ENCODE data around the gene CMTM4. TPM values are rescaled to one million over a fixed set of nuclear protein-coding genes. Genes with fewer than 3 reads are reported as not detected.
"Not testable (repeated sequence)": the region's sequence is repeated elsewhere in the genome, so short reads cannot be mapped to it uniquely, and the experiment has no call there.

Gene CMTM4
- total RNA-seq, 1 donor from 2014 or later: 82.3 TPM

DNA sequence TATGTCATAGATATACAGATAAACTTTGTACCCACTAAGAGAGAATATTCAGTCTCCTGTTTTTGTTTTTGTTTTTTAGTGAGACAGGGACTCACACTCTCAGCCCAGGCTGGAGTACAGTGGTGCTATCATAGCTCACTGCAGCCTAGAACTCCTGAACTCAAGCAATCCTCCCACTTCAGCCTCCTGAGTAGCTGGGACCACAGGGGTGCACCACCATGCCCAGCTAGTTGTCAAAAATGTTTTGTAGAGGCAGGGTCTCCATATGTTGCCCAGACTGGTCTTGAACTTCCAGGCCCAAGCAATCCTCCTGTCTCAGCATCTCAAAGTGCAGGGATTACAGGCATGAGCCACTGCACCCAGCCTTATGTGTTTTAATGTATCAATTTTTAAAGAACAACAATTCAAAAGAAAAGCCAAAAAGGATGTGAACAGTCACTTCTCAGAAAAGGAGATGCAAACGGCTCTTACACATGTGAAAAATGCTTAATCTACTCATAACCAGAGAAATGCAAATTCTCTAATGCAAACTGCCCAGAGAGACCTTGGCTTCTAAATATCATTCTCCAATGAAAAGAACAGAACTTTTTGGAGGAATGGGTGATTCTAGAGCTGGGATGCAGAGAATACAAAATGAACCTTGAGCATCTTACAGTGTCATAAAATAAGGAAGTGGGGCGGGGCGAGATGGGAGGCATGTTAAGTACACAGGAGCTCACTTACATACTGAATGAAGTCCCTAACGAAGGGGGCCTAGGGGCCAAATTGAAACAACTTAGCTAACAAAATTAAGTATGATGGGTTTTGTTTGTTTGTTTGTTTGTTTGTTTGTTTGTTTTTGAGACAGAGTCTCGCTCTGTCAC is 99.3 kb downstream of the CMTM4 start:
- Mint-ChIP-seq H3K27me3 (no peaks in the 10 kb centered on the region), H3K4me1 (ENCODE audit: low read depth) (peaks cover 1% of the 10 kb centered on the region)

DNA sequence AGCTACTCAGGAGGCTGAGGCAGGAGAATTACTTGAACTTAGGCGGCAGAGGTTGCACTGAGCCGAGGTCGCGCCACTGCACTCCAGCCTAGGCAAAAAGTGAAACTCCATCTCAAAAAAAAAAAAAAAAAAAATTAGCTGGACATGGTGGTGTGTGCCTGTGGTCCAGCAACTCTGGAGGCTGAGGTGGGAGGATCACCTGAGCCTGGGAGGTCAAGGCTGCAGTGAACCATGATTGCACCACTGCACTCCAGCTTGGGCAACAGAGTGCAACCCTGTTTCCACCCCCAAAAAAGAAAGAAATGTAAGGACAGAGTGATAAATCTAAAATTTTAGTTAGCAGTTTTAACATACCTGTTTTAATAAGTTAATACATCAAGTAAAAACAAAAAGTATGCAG is 100.0 kb downstream of the CMTM4 start:
- H3K36me3 Mint-ChIP-seq (ENCODE audit: insufficient read depth); H3K27ac Mint-ChIP-seq; DNase-seq (ENCODE audit: low spot score, unreplicated experiment); H3K9me3 Mint-ChIP-seq (ENCODE audit: low read depth); H3K4me1 Mint-ChIP-seq (ENCODE audit: low read depth); H3K27me3 Mint-ChIP-seq; H3K4me3 Mint-ChIP-seq (ENCODE audit: low read depth): not testable (repeated sequence)

More for the DNA sequence above, 99.3 kb downstream of the CMTM4 start:
- no peaks in the 10 kb centered on the region for H3K9me3 Mint-ChIP-seq (ENCODE audit: low read depth)
- H3K27ac Mint-ChIP-seq: no peak overlapping the region
- H3K4me3 Mint-ChIP-seq (ENCODE audit: low read depth): no peak overlapping the region
- TF ChIP-seq, protein P1, sequence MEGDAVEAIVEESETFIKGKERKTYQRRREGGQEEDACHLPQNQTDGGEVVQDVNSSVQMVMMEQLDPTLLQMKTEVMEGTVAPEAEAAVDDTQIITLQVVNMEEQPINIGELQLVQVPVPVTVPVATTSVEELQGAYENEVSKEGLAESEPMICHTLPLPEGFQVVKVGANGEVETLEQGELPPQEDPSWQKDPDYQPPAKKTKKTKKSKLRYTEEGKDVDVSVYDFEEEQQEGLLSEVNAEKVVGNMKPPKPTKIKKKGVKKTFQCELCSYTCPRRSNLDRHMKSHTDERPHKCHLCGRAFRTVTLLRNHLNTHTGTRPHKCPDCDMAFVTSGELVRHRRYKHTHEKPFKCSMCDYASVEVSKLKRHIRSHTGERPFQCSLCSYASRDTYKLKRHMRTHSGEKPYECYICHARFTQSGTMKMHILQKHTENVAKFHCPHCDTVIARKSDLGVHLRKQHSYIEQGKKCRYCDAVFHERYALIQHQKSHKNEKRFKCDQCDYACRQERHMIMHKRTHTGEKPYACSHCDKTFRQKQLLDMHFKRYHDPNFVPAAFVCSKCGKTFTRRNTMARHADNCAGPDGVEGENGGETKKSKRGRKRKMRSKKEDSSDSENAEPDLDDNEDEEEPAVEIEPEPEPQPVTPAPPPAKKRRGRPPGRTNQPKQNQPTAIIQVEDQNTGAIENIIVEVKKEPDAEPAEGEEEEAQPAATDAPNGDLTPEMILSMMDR (IDR thresholded peaks at IDR 0.05; ENCODE audit: unreplicated experiment): no peak
- H3K36me3 Mint-ChIP-seq (ENCODE audit: insufficient read depth): no peaks in the 10 kb centered on the region
- DNase-seq (ENCODE audit: low spot score, unreplicated experiment): no peak

DNA sequence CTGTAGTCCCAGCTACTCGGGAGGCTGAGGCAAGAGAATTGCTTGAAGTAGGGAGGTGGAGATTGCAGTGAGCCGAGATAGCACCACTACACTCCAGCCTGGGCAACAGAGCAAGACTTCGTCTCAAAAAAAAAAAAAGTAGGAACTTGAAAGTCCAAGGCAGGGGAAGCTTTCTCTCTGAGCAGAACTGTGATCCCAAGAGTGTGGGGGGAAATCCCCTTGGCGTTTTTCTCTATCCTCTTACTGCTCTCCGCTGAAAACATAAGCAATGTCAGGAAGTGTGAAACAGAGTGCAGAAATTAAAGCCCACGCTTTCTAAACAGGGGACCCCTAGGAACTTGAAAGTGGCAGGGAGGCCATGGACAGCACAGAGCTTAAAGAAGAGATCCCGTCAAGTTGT is 101.8 kb downstream of the CMTM4 start:
- H3K27me3 Mint-ChIP-seq: no peaks in the 10 kb centered on the region
- H3K9me3 Mint-ChIP-seq (ENCODE audit: low read depth): no peaks in the 10 kb centered on the region
- no peaks in the 10 kb centered on the region for H3K36me3 Mint-ChIP-seq (ENCODE audit: insufficient read depth)
- H3K4me1 Mint-ChIP-seq (ENCODE audit: low read depth): no peaks in the 10 kb centered on the region
- no peak overlapping the region for H3K27ac Mint-ChIP-seq
- no peak for DNase-seq (ENCODE audit: low spot score, unreplicated experiment)
- no peak overlapping the region for H3K4me3 Mint-ChIP-seq (ENCODE audit: low read depth)
- TF ChIP-seq, protein P1 (IDR thresholded peaks at IDR 0.05; ENCODE audit: unreplicated experiment): no peak

DNA sequence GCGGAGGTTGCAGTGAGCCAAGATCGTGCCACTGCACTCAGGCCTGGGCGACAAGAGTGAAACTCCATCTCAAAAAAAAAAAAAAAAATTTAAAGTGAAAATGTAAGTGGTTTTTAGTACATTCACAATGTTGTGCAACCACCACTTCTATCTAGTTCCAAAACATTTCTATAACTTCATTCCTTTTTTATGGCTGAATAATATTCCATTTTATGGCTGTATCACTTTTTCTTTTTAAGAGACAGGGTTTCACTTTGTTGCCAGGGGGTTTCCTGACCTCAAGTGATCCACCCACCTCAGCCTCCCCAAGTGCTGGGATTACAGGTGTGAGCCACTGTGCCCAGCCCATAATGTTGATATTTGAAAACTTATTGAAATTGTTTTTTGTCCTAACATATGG is 103.7 kb downstream of the CMTM4 start:
- H3K27ac Mint-ChIP-seq: no peak overlapping the region
- H3K36me3 Mint-ChIP-seq (ENCODE audit: insufficient read depth): no peaks in the 10 kb centered on the region
- H3K9me3 Mint-ChIP-seq (ENCODE audit: low read depth): no peaks in the 10 kb centered on the region
- no peaks in the 10 kb centered on the region for H3K4me1 Mint-ChIP-seq (ENCODE audit: low read depth)
- no peak for DNase-seq (ENCODE audit: low spot score, unreplicated experiment)
- no peak overlapping the region for H3K4me3 Mint-ChIP-seq (ENCODE audit: low read depth)
- H3K27me3 Mint-ChIP-seq: no peaks in the 10 kb centered on the region
- TF ChIP-seq, protein P1 (IDR thresholded peaks at IDR 0.05; ENCODE audit: unreplicated experiment): no peak

DNA sequence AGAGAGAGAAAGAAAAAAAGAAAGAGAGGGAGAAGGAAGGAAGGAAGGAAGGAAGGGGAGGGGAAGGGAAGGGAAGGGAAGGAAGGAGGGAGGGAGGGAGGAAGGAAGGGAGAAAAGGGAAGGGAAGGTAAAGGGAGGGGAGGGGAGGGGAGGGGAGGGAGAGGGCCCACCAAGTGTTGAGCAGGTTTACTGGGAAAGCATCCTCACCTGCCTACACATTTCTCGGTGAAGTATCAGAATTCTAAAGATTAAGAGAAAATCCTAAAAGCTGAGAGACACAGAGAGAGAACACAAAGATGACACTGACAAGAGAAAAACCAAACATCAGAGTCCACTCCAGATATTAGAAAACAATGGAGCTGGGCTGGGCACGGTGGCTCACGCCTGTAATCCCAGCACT is 104.3 kb downstream of the CMTM4 start:
- TF ChIP-seq, protein P1 (IDR thresholded peaks at IDR 0.05; ENCODE audit: unreplicated experiment): no peak
- Mint-ChIP-seq H3K36me3 (ENCODE audit: insufficient read depth) (no peaks in the 10 kb centered on the region), H3K9me3 (ENCODE audit: low read depth) (no peaks in the 10 kb centered on the region), H3K27me3 (no peaks in the 10 kb centered on the region), H3K27ac (no peak overlapping the region), H3K4me1 (ENCODE audit: low read depth) (no peaks in the 10 kb centered on the region), H3K4me3 (ENCODE audit: low read depth) (no peak overlapping the region)
- DNase-seq (ENCODE audit: low spot score, unreplicated experiment): no peak

DNA sequence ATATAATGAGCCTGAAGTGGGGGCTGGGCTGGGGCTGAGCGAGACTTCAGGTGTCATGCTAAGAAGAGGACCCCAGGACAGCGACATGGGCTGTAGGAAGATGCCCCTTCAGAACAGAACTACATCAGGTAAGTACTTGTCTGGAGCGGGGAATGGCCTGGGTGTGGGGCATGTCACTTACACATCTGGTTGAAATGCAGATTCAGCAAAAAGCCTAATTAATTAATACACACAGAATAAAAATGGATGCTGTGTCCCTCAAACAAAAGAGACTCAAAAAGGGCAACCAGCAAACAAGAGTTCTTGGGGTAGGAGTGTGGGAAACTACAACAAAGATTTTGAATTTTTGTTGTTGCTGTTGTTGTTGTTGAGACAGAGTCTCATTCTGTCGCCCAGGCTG is 105.5 kb downstream of the CMTM4 start:
- DNase-seq (ENCODE audit: low spot score, unreplicated experiment): no peak
- Mint-ChIP-seq H3K36me3 (ENCODE audit: insufficient read depth) (no peaks in the 10 kb centered on the region), H3K9me3 (ENCODE audit: low read depth) (no peaks in the 10 kb centered on the region), H3K4me1 (ENCODE audit: low read depth) (no peaks in the 10 kb centered on the region), H3K27ac (no peak overlapping the region), H3K27me3 (no peaks in the 10 kb centered on the region), H3K4me3 (ENCODE audit: low read depth) (no peak overlapping the region)
- TF ChIP-seq, protein P1 (IDR thresholded peaks at IDR 0.05; ENCODE audit: unreplicated experiment): no peak

Data from progenitor cell of endocrine pancreas (in vitro differentiated cells).